ENCODE measurements around the gene HRH2.

HRH2 gene

GRCh38 chr5:175745210-175745609 is 87.3 kb downstream of the HRH2 start:
- Histone ChIP-seq H3K4me3 (replicated peaks; ENCODE audit: low read depth, low read length) (no peak overlapping the region), H3K27me3 (replicated peaks; ENCODE audit: control insufficient read depth, insufficient read depth, low read length) (peaks cover 2% of the 10 kb centered on the region; the same call in 1 of the 2 replicates), H3K36me3 (ENCODE audit: control insufficient read depth, insufficient read depth, low read length) (no peaks in the 10 kb centered on the region)
- no peak for DNase-seq (ENCODE audit: extremely low read depth, insufficient read length)
- no peak for TF ChIP-seq CTCF (IDR thresholded peaks at IDR 0.05; ENCODE audit: insufficient read depth, low read length, poor library complexity, severe bottlenecking)

GRCh38 chr5:175746851-175747250 is 89.0 kb downstream of the HRH2 start:
- TF ChIP-seq CTCF (IDR thresholded peaks at IDR 0.05; ENCODE audit: insufficient read depth, low read length, poor library complexity, severe bottlenecking), result no peak

GRCh38 chr5:175747539-175748060 is 89.7 kb downstream of the HRH2 start:
- TF ChIP-seq CTCF (IDR thresholded peaks at IDR 0.05; ENCODE audit: insufficient read depth, low read length, poor library complexity, severe bottlenecking), result no peak
- no peak for DNase-seq (ENCODE audit: extremely low read depth, insufficient read length)
- H3K27me3 ChIP-seq (replicated peaks; ENCODE audit: control insufficient read depth, insufficient read depth, low read length), result peaks cover 2% of the 10 kb centered on the region; the same call in 1 of the 2 replicates
- H3K4me3 ChIP-seq (replicated peaks; ENCODE audit: low read depth, low read length), result no peak overlapping the region
- H3K36me3 ChIP-seq (ENCODE audit: control insufficient read depth, insufficient read depth, low read length), result no peaks in the 10 kb centered on the region

More at GRCh38 chr5:175746851-175747250, 89.0 kb downstream of the HRH2 start:
- Histone ChIP-seq H3K36me3 (ENCODE audit: control insufficient read depth, insufficient read depth, low read length) (no peaks in the 10 kb centered on the region), H3K4me3 (replicated peaks; ENCODE audit: low read depth, low read length) (no peak overlapping the region), H3K27me3 (replicated peaks; ENCODE audit: control insufficient read depth, insufficient read depth, low read length) (peaks cover 2% of the 10 kb centered on the region)
- DNase-seq (ENCODE audit: extremely low read depth, insufficient read length), result no peak

- Histone ChIP-seq H3K27me3 (replicated peaks; ENCODE audit: control insufficient read depth, insufficient read depth, low read length) (peaks cover 2% of the 10 kb centered on the region; the same call in 1 of the 2 replicates), H3K36me3 (ENCODE audit: control insufficient read depth, insufficient read depth, low read length) (no peaks in the 10 kb centered on the region), H3K4me3 (replicated peaks; ENCODE audit: low read depth, low read length) (no peak overlapping the region)
- DNase-seq (ENCODE audit: extremely low read depth, insufficient read length), result no peak
- no peak for TF ChIP-seq CTCF (IDR thresholded peaks at IDR 0.05; ENCODE audit: insufficient read depth, low read length, poor library complexity, severe bottlenecking)
Measured at GRCh38 chr5:175748650-175749049, 90.8 kb downstream of the HRH2 start.

- Histone ChIP-seq H3K4me3 (replicated peaks; ENCODE audit: low read depth, low read length) (no peak overlapping the region), H3K27me3 (replicated peaks; ENCODE audit: control insufficient read depth, insufficient read depth, low read length) (peaks cover 2% of the 10 kb centered on the region; the same call in 1 of the 2 replicates), H3K36me3 (ENCODE audit: control insufficient read depth, insufficient read depth, low read length) (no peaks in the 10 kb centered on the region)
- no peak for TF ChIP-seq CTCF (IDR thresholded peaks at IDR 0.05; ENCODE audit: insufficient read depth, low read length, poor library complexity, severe bottlenecking)
- no peak for DNase-seq (ENCODE audit: extremely low read depth, insufficient read length)
Measured at GRCh38 chr5:175749591-175749990, 91.7 kb downstream of the HRH2 start.

- H3K4me3 ChIP-seq (replicated peaks; ENCODE audit: low read depth, low read length), result no peak overlapping the region
- H3K36me3 ChIP-seq (ENCODE audit: control insufficient read depth, insufficient read depth, low read length), result no peaks in the 10 kb centered on the region
- TF ChIP-seq CTCF (IDR thresholded peaks at IDR 0.05; ENCODE audit: insufficient read depth, low read length, poor library complexity, severe bottlenecking), result no peak
- no peak for DNase-seq (ENCODE audit: extremely low read depth, insufficient read length)
- peaks cover 2% of the 10 kb centered on the region; the same call in 1 of the 2 replicates for H3K27me3 ChIP-seq (replicated peaks; ENCODE audit: control insufficient read depth, insufficient read depth, low read length)
Measured at GRCh38 chr5:175750511-175750931, 92.7 kb downstream of the HRH2 start.

Data from GM06990 (cell line).